ENCODE data around the gene FMN2.

DNA sequence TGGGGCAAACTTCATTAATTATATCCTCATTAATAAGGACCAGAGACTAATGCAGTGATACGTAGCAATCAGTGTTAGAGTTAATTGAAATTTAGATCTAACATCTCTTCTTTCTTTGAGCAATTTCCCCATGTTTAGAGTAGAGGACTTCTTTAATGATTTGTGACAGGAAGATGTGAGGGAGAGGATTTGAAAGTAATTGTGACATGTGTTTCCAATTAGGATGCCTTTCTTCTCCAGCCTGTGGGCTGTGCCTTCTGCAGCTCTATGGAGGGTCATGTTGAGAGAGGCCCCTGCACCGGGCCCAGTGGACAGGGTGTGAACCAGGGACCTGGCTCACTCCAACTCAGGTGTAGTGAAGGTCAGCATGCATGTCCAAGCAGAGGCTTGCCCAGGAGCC is 417.3 kb downstream of the FMN2 start:
- TF ChIP-seq CTCF (conservative IDR thresholded peaks at IDR 0.05; ENCODE audit: low read depth, low read length) (no peak), EZH2 (IDR thresholded peaks at IDR 0.05; ENCODE audit: low read length, unreplicated experiment) (no peak), EZH2phosphoT487 (IDR thresholded peaks at IDR 0.05; ENCODE audit: borderline replicate concordance, low read length) (no peak)

Measured in PC-3 (cell line).